MM.1S (cell line): Measurements from ENCODE around the gene MEF2C.

Experiments
- DNase-seq: peaks from one replicate; pipeline ENCODE4 v3.0.0-alpha.2; 2015
- H2AFZ ChIP-seq: fragments of 300-600 bp; sonication (generic); 2 replicates; pipeline ENCODE4 v1.6.0; 2016; ENCODE audit warnings: antibody characterized with exemption, low read length
- H3F3A ChIP-seq: fragments of 300-600 bp; sonication (generic); 2 replicates; pipeline ENCODE4 v1.6.1; 2016; ENCODE audit warnings: mild to moderate bottlenecking, antibody characterized with exemption, low read length, moderate library complexity, mixed read lengths; ENCODE audit not compliant: insufficient read depth
- H3K27ac ChIP-seq: fragments of 300-600 bp; sonication (generic); 2 replicates; pipeline ENCODE4 v1.5.1; 2016; ENCODE audit warnings: mild to moderate bottlenecking, low read length
- H3K27me3 ChIP-seq: fragments of 300-600 bp; sonication (generic); replicated peaks from 2 replicates; pipeline ENCODE4 v1.6.0; 2016; ENCODE audit warnings: low read length; ENCODE audit not compliant: insufficient read depth
- H3K36me3 ChIP-seq: fragments of 300-600 bp; sonication (generic); replicated peaks from 2 replicates; pipeline ENCODE4 v1.6.1; 2016; ENCODE audit warnings: mild to moderate bottlenecking, low read length, mixed read lengths; ENCODE audit not compliant: insufficient read depth
- H3K4me1 ChIP-seq: fragments of 300-600 bp; sonication (generic); 2 replicates; pipeline ENCODE4 v1.6.1; 2016; ENCODE audit warnings: low read length, mixed read lengths
- H3K4me2 ChIP-seq: fragments of 300-600 bp; sonication (generic); 2 replicates; pipeline ENCODE4 v1.6.0; 2016; ENCODE audit warnings: low read depth, low read length
- H3K4me3 ChIP-seq: fragments of 300-600 bp; sonication (generic); 2 replicates; pipeline ENCODE4 v1.5.1; 2016; ENCODE audit warnings: low read length, mixed read lengths
- H3K79me2 ChIP-seq: fragments of 300-600 bp; sonication (generic); 2 replicates; pipeline ENCODE4 v1.6.1; 2016; ENCODE audit warnings: mixed run types, low read length, mixed read lengths
- H3K9ac ChIP-seq: fragments of 300-600 bp; sonication (generic); 2 replicates; pipeline ENCODE4 v1.6.1; 2016; ENCODE audit warnings: low read length, mixed read lengths
- H3K9me2 ChIP-seq: fragments of 300-600 bp; sonication (generic); replicated peaks from 2 replicates; pipeline ENCODE4 v1.6.1; 2016; ENCODE audit warnings: mild to moderate bottlenecking, low read length, mixed read lengths; ENCODE audit not compliant: insufficient read depth
- H3K9me3 ChIP-seq: fragments of 300-600 bp; sonication (generic); replicated peaks from 2 replicates; pipeline ENCODE4 v1.6.1; 2016; ENCODE audit warnings: mild to moderate bottlenecking, low read length, mixed read lengths; ENCODE audit not compliant: insufficient read depth
- H4K20me1 ChIP-seq: fragments of 300-600 bp; sonication (generic); 2 replicates; pipeline ENCODE4 v1.6.1; 2016; ENCODE audit warnings: mild to moderate bottlenecking, low read length, moderate library complexity, mixed read lengths; ENCODE audit not compliant: insufficient read depth
- EZH2 ChIP-seq: fragments of 300-600 bp; sonication (generic); optimal IDR thresholded peaks from 2 replicates; pipeline ENCODE3; 2017; ENCODE audit warnings: low read depth, mild to moderate bottlenecking, antibody characterized with exemption, low read length, mixed read lengths
- EZH2phosphoT487 ChIP-seq: fragments of 300-600 bp; sonication (generic); IDR thresholded peaks from 2 replicates; pipeline ENCODE4 v1.6.1; 2018; ENCODE audit warnings: antibody characterized with exemption, low read length
- TF ChIP-seq, protein P1 (sequence below): fragments of 300-600 bp; sonication (generic); IDR thresholded peaks from 2 replicates; pipeline ENCODE4 v1.5.1; 2016; ENCODE audit warnings: antibody characterized with exemption, low read length, mixed read lengths

MEF2C gene

DNA sequence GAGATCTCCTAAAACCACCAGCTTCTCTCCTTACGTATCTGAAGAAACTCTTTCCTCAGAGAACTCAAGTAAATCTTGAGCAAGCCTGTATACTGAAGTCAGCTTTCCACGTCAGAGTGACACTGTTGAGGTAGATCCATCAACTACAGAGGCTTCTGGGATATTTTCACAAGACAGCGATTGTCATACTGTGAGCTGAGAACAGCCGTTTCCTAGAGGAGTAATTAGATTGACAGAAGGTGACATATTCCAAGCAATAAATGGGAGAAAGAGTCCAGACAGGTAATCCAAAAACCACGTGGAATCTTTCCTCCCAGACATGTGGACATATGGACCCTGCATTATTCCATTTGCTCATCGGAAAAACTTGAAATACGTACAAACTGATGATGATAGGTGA, 117.2 kb downstream of the MEF2C start:
- no peak for DNase-seq
- no peak for TF ChIP-seq EZH2phosphoT487
- H3K79me2 ChIP-seq = peaks cover 100% of the 10 kb centered on the region

DNA sequence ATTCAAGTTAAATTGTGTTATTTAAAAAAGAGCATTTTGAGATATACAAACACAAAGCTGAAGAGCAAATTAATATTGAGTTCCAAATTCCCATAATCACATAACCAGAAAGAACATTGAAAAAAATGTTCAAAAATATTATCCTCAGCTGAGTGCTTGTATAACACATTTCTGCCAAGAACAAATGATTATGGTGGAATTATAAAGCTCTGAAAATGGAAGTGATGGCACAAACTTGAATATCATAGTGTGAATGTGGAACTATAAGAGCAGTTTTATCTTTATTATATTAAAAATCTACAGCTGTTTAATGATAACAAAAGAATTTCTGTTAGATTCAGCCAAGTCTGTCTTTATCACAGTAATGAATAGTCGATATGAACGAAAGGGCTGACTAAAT, 117.8 kb downstream of the MEF2C start:
- Histone ChIP-seq H3F3A (peaks cover 5% of the 10 kb centered on the region; the same call in 1 of the 2 replicates), H3K4me2 (no peak overlapping the region), H2AFZ (no peak overlapping the region), H4K20me1 (peaks cover 22% of the 10 kb centered on the region), H3K79me2 (peaks cover 100% of the 10 kb centered on the region), H3K4me1 (no peaks in the 10 kb centered on the region), H3K9ac (no peak overlapping the region), H3K27me3 (no peaks in the 10 kb centered on the region), H3K4me3 (no peak overlapping the region), H3K36me3 (peaks cover 18% of the 10 kb centered on the region), H3K27ac (no peak overlapping the region), H3K9me3 (no peaks in the 10 kb centered on the region), H3K9me2 (no peaks in the 10 kb centered on the region)
- DNase-seq = no peak
- TF ChIP-seq, protein P1, sequence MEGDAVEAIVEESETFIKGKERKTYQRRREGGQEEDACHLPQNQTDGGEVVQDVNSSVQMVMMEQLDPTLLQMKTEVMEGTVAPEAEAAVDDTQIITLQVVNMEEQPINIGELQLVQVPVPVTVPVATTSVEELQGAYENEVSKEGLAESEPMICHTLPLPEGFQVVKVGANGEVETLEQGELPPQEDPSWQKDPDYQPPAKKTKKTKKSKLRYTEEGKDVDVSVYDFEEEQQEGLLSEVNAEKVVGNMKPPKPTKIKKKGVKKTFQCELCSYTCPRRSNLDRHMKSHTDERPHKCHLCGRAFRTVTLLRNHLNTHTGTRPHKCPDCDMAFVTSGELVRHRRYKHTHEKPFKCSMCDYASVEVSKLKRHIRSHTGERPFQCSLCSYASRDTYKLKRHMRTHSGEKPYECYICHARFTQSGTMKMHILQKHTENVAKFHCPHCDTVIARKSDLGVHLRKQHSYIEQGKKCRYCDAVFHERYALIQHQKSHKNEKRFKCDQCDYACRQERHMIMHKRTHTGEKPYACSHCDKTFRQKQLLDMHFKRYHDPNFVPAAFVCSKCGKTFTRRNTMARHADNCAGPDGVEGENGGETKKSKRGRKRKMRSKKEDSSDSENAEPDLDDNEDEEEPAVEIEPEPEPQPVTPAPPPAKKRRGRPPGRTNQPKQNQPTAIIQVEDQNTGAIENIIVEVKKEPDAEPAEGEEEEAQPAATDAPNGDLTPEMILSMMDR = no peak
- TF ChIP-seq EZH2phosphoT487 (no peak), EZH2 (no peak)

More for the DNA sequence above, 117.2 kb downstream of the MEF2C start:
- H3K27ac ChIP-seq = no peak overlapping the region
- peaks cover 5% of the 10 kb centered on the region; the same call in 1 of the 2 replicates for H3F3A ChIP-seq
- H3K9ac ChIP-seq = no peak overlapping the region
- H3K36me3 ChIP-seq = peaks cover 13% of the 10 kb centered on the region
- H3K9me2 ChIP-seq = no peaks in the 10 kb centered on the region
- no peaks in the 10 kb centered on the region for H3K27me3 ChIP-seq
- H2AFZ ChIP-seq = no peak overlapping the region
- no peaks in the 10 kb centered on the region for H3K9me3 ChIP-seq
- no peak overlapping the region for H3K4me3 ChIP-seq
- no peaks in the 10 kb centered on the region for H3K4me1 ChIP-seq
- H4K20me1 ChIP-seq = peaks cover 27% of the 10 kb centered on the region
- H3K4me2 ChIP-seq = no peak overlapping the region

DNA sequence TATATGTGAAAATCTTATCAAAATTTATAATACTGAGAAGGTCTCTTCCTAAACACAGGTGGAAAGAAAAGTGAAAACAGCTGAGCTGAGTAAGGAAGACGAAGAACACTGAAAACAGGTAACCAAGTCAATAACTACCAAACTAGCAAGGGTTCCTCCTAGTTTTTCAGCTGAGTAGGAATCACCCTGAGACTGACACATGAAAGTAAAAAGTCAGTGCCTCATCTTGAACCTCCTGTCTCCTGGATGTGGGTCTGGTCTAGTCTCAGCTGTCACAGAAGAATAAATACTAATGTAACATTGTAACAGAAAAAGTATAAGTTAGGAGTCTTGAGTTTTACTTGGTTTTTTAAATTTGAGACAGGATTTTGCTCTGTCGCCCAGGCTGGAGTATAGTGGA, 121.0 kb downstream of the MEF2C start:
- DNase-seq = no peak
- Histone ChIP-seq H2AFZ (no peak overlapping the region), H3K9me2 (no peaks in the 10 kb centered on the region), H3K27me3 (no peaks in the 10 kb centered on the region), H3K9me3 (no peaks in the 10 kb centered on the region), H3K4me3 (no peak overlapping the region), H3K79me2 (peaks cover 97% of the 10 kb centered on the region), H3F3A (peaks cover 5% of the 10 kb centered on the region; the same call in 1 of the 2 replicates), H3K4me2 (no peak overlapping the region), H3K27ac (no peak overlapping the region), H3K36me3 (peaks cover 26% of the 10 kb centered on the region; the same call in 1 of the 2 replicates), H3K9ac (no peak overlapping the region), H4K20me1 (peaks cover 12% of the 10 kb centered on the region), H3K4me1 (no peaks in the 10 kb centered on the region)
- TF ChIP-seq, protein P1 = no peak
- no peak for TF ChIP-seq EZH2
- no peak for TF ChIP-seq EZH2phosphoT487

DNA sequence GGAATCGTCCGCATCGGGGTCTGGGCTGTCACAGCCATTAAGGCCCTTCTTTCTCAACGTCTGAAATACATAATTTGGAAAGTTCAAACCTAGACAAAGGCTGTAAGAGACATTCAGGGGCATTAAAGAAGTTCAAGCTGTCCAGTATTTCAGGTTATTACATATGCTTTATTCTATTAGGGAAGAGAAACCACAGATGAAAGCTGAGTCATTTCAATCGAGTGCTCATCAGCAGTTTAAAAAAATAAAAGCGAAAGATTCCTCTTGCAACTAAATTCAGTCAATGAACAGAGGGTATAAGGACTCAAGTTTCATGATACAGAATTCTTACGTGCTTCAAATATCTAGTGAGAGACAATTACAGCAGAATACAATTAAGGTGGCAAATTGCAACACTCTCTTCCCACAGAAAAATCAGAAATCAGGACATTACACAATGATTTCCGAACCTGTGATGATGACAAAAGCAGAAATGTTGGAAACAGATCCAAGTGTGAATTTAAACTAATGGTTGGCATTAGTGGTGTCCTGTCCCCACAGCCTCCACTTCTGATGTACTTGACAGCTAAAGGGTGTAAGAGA, 121.6 kb downstream of the MEF2C start:
- H3F3A ChIP-seq = peaks cover 2% of the 10 kb centered on the region; the same call in 1 of the 2 replicates
- no peak overlapping the region for H3K4me3 ChIP-seq
- TF ChIP-seq EZH2 (no peak), EZH2phosphoT487 (no peak)
- TF ChIP-seq, protein P1 = no peak
- no peak overlapping the region for H3K9ac ChIP-seq
- H2AFZ ChIP-seq = no peak overlapping the region
- peaks cover 12% of the 10 kb centered on the region for H4K20me1 ChIP-seq
- H3K27me3 ChIP-seq = no peaks in the 10 kb centered on the region
- DNase-seq = no peak
- peaks cover 26% of the 10 kb centered on the region; the same call in 1 of the 2 replicates for H3K36me3 ChIP-seq
- no peak overlapping the region for H3K4me2 ChIP-seq
- H3K4me1 ChIP-seq = no peaks in the 10 kb centered on the region
- peaks cover 97% of the 10 kb centered on the region for H3K79me2 ChIP-seq
- H3K9me2 ChIP-seq = no peaks in the 10 kb centered on the region
- H3K27ac ChIP-seq = no peak overlapping the region
- no peaks in the 10 kb centered on the region for H3K9me3 ChIP-seq
